Measurements from ENCODE around the gene KIF19.

KIF19 gene

DNA sequence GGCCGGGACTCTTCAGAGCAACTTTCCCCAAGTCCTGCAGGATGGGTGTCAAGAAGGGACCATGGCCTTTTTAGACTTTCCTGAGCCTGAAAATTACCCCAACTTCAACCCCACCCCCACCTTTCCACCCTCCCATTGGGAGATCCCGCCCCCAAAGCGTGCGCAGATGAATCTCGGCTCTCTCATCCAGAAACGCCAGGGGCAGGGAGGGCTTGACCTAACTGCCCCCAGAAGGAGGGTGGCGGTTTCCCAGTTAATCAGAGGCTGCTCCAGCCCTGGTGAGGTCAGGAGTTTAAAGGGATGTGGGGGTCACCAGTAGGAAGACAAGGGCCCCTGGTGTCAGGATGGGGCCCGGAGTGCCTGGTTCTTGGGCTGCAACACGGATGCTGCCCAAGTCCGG is 480 bp downstream of the KIF19 start:
- H2AFZ ChIP-seq (ENCODE audit: low read depth, low read length, severe bottlenecking), result no peak overlapping the region
- H3K4me3 ChIP-seq (ENCODE audit: insufficient read depth, low read length, poor library complexity, severe bottlenecking), result no peak overlapping the region
- H3F3A ChIP-seq (ENCODE audit: insufficient read depth), result no peaks in the 10 kb centered on the region
- no peak overlapping the region for H3K9ac ChIP-seq (ENCODE audit: low read length)
- no peak overlapping the region for H3K4me2 ChIP-seq (ENCODE audit: low read depth, low read length, poor library complexity, severe bottlenecking)
- H3K27ac ChIP-seq (ENCODE audit: low read depth, low read length), result no peak overlapping the region
- H3K36me3 ChIP-seq (ENCODE audit: low read length), result no peaks in the 10 kb centered on the region
- H4K20me1 ChIP-seq (ENCODE audit: low read depth, low read length), result no peaks in the 10 kb centered on the region
- H3K9me3 ChIP-seq (ENCODE audit: insufficient read depth, low read length), result no peaks in the 10 kb centered on the region
- no peaks in the 10 kb centered on the region for H3K9me2 ChIP-seq (replicated peaks; ENCODE audit: insufficient read depth, low read length)
- no peaks in the 10 kb centered on the region for H3K79me2 ChIP-seq (ENCODE audit: insufficient read depth, low read length)
- TF ChIP-seq, protein P1, sequence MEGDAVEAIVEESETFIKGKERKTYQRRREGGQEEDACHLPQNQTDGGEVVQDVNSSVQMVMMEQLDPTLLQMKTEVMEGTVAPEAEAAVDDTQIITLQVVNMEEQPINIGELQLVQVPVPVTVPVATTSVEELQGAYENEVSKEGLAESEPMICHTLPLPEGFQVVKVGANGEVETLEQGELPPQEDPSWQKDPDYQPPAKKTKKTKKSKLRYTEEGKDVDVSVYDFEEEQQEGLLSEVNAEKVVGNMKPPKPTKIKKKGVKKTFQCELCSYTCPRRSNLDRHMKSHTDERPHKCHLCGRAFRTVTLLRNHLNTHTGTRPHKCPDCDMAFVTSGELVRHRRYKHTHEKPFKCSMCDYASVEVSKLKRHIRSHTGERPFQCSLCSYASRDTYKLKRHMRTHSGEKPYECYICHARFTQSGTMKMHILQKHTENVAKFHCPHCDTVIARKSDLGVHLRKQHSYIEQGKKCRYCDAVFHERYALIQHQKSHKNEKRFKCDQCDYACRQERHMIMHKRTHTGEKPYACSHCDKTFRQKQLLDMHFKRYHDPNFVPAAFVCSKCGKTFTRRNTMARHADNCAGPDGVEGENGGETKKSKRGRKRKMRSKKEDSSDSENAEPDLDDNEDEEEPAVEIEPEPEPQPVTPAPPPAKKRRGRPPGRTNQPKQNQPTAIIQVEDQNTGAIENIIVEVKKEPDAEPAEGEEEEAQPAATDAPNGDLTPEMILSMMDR (IDR thresholded peaks at IDR 0.05; ENCODE audit: insufficient read depth, low read length, poor library complexity, severe bottlenecking), result no peak
- TF ChIP-seq EZH2phosphoT487 (conservative IDR thresholded peaks at IDR 0.05; ENCODE audit: low read length), result no peak
- no peaks in the 10 kb centered on the region for H3K27me3 ChIP-seq (ENCODE audit: low read length)

DNA sequence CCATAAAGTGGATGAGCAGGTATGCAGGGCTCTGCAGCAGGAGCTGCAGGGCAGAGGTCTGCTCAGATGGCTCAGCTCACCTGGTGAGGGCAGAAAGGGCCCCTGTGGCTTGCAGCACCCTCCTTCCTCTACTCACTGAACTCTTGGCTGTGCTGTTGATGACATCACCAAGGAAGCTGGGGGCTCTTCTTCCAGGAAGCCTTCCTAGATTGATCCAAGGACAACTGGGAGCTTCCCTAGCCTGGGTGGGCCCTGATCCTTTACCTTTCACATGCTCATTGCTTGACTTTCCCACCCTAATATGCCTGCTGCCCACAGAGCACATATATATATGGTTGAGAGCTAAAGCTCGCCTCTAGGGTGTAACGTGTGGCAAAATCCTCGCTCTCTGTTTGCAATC is 2.5 kb downstream of the KIF19 start:
- Histone ChIP-seq H3K27me3 (ENCODE audit: low read length) (no peaks in the 10 kb centered on the region), H3K9me3 (ENCODE audit: insufficient read depth, low read length) (no peaks in the 10 kb centered on the region), H3K9ac (ENCODE audit: low read length) (no peak overlapping the region), H3F3A (ENCODE audit: insufficient read depth) (no peaks in the 10 kb centered on the region), H3K79me2 (ENCODE audit: insufficient read depth, low read length) (no peaks in the 10 kb centered on the region), H3K27ac (ENCODE audit: low read depth, low read length) (no peak overlapping the region), H2AFZ (ENCODE audit: low read depth, low read length, severe bottlenecking) (no peak overlapping the region), H3K36me3 (ENCODE audit: low read length) (no peaks in the 10 kb centered on the region), H3K9me2 (replicated peaks; ENCODE audit: insufficient read depth, low read length) (no peaks in the 10 kb centered on the region), H4K20me1 (ENCODE audit: low read depth, low read length) (no peaks in the 10 kb centered on the region), H3K4me3 (ENCODE audit: insufficient read depth, low read length, poor library complexity, severe bottlenecking) (no peak overlapping the region), H3K4me2 (ENCODE audit: low read depth, low read length, poor library complexity, severe bottlenecking) (no peak overlapping the region)
- no peak for TF ChIP-seq EZH2phosphoT487 (conservative IDR thresholded peaks at IDR 0.05; ENCODE audit: low read length)
- TF ChIP-seq, protein P1 (IDR thresholded peaks at IDR 0.05; ENCODE audit: insufficient read depth, low read length, poor library complexity, severe bottlenecking), result no peak

DNA sequence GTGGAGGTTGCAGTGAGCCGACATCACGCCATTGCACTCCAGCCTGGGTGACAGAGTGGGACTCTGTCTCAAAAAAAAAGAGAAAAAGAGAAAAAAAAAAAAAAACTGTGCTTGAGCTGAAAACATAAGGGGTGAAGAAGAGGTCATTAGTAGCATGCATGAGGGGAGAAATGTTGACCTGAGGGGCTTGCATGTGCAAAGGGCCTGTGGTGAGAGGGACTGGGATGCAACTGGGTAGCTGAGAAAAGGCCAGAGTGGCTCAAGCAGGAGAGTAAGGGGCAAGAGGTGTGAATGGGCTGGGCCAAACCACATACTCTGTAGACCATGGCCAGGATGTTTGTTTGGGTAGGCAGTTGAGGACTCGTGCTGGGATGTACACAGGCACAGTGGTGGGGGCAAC is 3.4 kb downstream of the KIF19 start:
- Histone ChIP-seq H3K4me2 (ENCODE audit: low read depth, low read length, poor library complexity, severe bottlenecking) (no peak overlapping the region), H3K4me3 (ENCODE audit: insufficient read depth, low read length, poor library complexity, severe bottlenecking) (no peak overlapping the region), H4K20me1 (ENCODE audit: low read depth, low read length) (no peaks in the 10 kb centered on the region), H3F3A (ENCODE audit: insufficient read depth) (no peaks in the 10 kb centered on the region), H3K9me2 (replicated peaks; ENCODE audit: insufficient read depth, low read length) (no peaks in the 10 kb centered on the region), H3K27me3 (ENCODE audit: low read length) (no peaks in the 10 kb centered on the region), H3K79me2 (ENCODE audit: insufficient read depth, low read length) (no peaks in the 10 kb centered on the region), H3K36me3 (ENCODE audit: low read length) (no peaks in the 10 kb centered on the region), H3K9ac (ENCODE audit: low read length) (no peak overlapping the region), H2AFZ (ENCODE audit: low read depth, low read length, severe bottlenecking) (no peak overlapping the region), H3K9me3 (ENCODE audit: insufficient read depth, low read length) (no peaks in the 10 kb centered on the region), H3K27ac (ENCODE audit: low read depth, low read length) (no peak overlapping the region)
- TF ChIP-seq, protein P1 (IDR thresholded peaks at IDR 0.05; ENCODE audit: insufficient read depth, low read length, poor library complexity, severe bottlenecking), result no peak
- no peak for TF ChIP-seq EZH2phosphoT487 (conservative IDR thresholded peaks at IDR 0.05; ENCODE audit: low read length)
